H1 (cell line): ENCODE measurements around the gene LDAH. TPM values are rescaled to one million over a fixed set of nuclear protein-coding genes. Genes with fewer than 3 reads are reported as not detected.

Experiments used
- CHD1 ChIP-seq: IDR thresholded peaks from 2 replicates; pipeline ENCODE4 v1.6.1; 2012; ENCODE audit warnings: low read depth, low read length, improper control_type of control experiment
- EZH2 ChIP-seq: fragments of 200-600 bp; sonication (generic); IDR thresholded peaks from 2 replicates; pipeline ENCODE4 v1.7.1; 2012; ENCODE audit warnings: low read depth, mild to moderate bottlenecking, moderate library complexity, low read length, inconsistent platforms; ENCODE audit not compliant: severe bottlenecking
- RBBP5 ChIP-seq: IDR thresholded peaks from 2 replicates; pipeline ENCODE4 v1.7.1; 2012; ENCODE audit warnings: low read depth, mild to moderate bottlenecking, inconsistent platforms, low read length, moderate library complexity, borderline replicate concordance
- RFX5 ChIP-seq: IDR thresholded peaks from 2 replicates; pipeline ENCODE4 v1.6.1; 2011; ENCODE audit warnings: low read depth, low read length, improper control_type of control experiment, borderline replicate concordance
- SP4 ChIP-seq: IDR thresholded peaks from 2 replicates; pipeline ENCODE4 v1.6.1; 2012; ENCODE audit warnings: low read length, inconsistent platforms
- TEAD4 ChIP-seq: IDR thresholded peaks from 2 replicates; pipeline ENCODE4 v1.6.1; 2012; ENCODE audit warnings: low read depth, low read length, inconsistent platforms, mixed read lengths
- polyA plus RNA-seq, 7 experiments: library from polyadenylated mRNA; depleted of rRNA in 3 of 7; stranded (reverse) in 5 of 7; unstranded in 2 of 7; fragments of >200 nt in 5 of 7; fragments of 200-250 nt in 2 of 7; gene quantifications; 1 replicate in 5 of 7; 2 replicates in 1 of 7; 4 replicates in 1 of 7; pipeline versions ENCODE4 v1.2.1 to v1.2.3, GENCODE V29; 2011 to 2013; ENCODE audit warnings: missing spikeins in 2 of 7, mixed read lengths in 2 of 7
- total RNA-seq: library from RNA; stranded (reverse); fragmentation: NEBNext Ultra II Directional; extraction: Animal tissue kit (Norgen Biotek cat#: 25700); gene quantifications from 2 replicates; pipeline ENCODE4 v1.2.1, GENCODE V29; 2021

The LDAH gene
- total and polyA plus RNA-seq, 2 of the 8 experiments (the other 6 are each of a cell fraction or from before 2014, with no cell fraction given), result 10.9 to 26.3 TPM

DNA sequence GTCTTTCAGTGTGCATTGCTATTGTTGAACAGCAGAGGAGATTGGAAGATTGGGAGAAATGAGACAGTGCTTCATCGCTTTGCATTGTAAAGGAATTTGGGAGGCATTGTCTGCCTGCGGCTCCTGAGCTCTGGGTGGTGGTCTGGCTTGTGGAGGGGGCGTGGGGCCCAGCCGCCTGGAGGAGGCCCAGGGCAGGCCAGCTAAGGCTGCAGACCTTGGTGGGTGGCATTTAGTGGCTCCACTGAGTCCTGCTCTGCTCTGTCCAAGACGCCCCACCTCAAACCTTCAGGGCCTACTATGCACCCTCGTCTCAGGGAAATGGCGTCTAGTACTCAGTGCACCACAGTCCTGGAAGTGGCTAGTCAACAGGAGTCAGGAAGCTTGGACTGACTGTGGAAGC, 166.3 kb downstream of the LDAH start (continued):
- TF ChIP-seq RFX5 (no peak), EZH2 (no peak), CHD1 (no peak), TEAD4 (no peak), SP4 (no peak), RBBP5 (no peak)
